HepG2 (cell line): Measurements from ENCODE around the gene TRMT1L. TPM values are rescaled to one million over a fixed set of nuclear protein-coding genes. Genes with fewer than 3 reads are reported as not detected.

ENCODE experiments used
- ATAC-seq: fragments of 200-7000 bp; cut with Tn5 transposase; 3 replicates; pipeline ENCODE4 v1.9.1; 2020; ENCODE audit warnings: mild to moderate bottlenecking, moderate library complexity
- BruUV-seq: library from RNA; stranded (reverse); fragments of 400-500 nt; replicated peaks from 2 replicates; lab custom pipeline; 2021; lab: Mats Ljungman, UMichigan
- CTCF ChIA-PET: fragments of 300-600 bp; formaldehyde crosslinking; extraction: SDS; loops from one replicate; lab custom pipeline; 2021; ENCODE audit warnings: low total read pairs, inconsistent platforms, low intra/inter-chr PET ratio; lab: Yijun Ruan, JAX
- POLR2A ChIA-PET: fragments of 350-600 bp; sonication (Branson Sonifier 250); formaldehyde crosslinking; loops from one replicate; lab custom pipeline; 2020; ENCODE audit warnings: antibody characterized with exemption, inconsistent platforms; lab: Yijun Ruan, JAX
- DNase-seq: peaks from one replicate; pipeline ENCODE4 v3.0.0-alpha.2; 2015; ENCODE audit warnings: low spot score
- FAIRE-seq: peaks from 3 replicates; lab custom pipeline; 2011; peaks lifted over from hg19 to GRCh38; lab: Jason Lieb, UNC
- H2AFZ ChIP-seq: one replicate; pipeline ENCODE4 v1.6.1; 2011; ENCODE audit warnings: low read length, inconsistent platforms
- H3K27ac ChIP-seq: fragments of 300-600 bp; 3 replicates; pipeline ENCODE4 v1.8.0; 2011; ENCODE audit warnings: mixed run types, mild to moderate bottlenecking, mixed read lengths, low read length, inconsistent platforms; ENCODE audit not compliant: insufficient read depth; ENCODE audit errors: extremely low read length
- H3K27me3 ChIP-seq, 2 experiments: fragments of 200-600 bp in 1 of 2; 2 replicates in 1 of 2; 3 replicates in 1 of 2; pipeline versions ENCODE4 v1.6.0 to v1.8.0; 2011; ENCODE audit warnings: low read length in 2 of 2, mild to moderate bottlenecking in 2 of 2, moderate library complexity in 2 of 2, inconsistent platforms in 1 of 2; ENCODE audit not compliant: insufficient read depth in 2 of 2, control insufficient read depth in 1 of 2
- H3K36me3 ChIP-seq, 2 experiments: fragments of 200-600 bp in 1 of 2; replicated peaks in 1 of 2; 2 replicates in 1 of 2; 3 replicates in 1 of 2; pipeline versions ENCODE4 v1.5.1 to v1.8.0; 2011; ENCODE audit warnings: low read length in 2 of 2, inconsistent platforms in 1 of 2; ENCODE audit not compliant: insufficient read depth in 2 of 2, control insufficient read depth in 1 of 2
- H3K4me1 ChIP-seq: 2 replicates; pipeline ENCODE4 v1.5.1; 2012; ENCODE audit warnings: low read length, inconsistent platforms; ENCODE audit not compliant: insufficient read depth
- H3K4me2 ChIP-seq: 2 replicates; pipeline ENCODE4 v1.6.0; 2011; ENCODE audit warnings: low read depth, low read length, inconsistent platforms
- H3K4me3 ChIP-seq, 3 experiments: fragments of 200-600 bp in 1 of 3; sonication (generic), shearing (Covaris generic) in 1 of 3; replicated peaks in 1 of 3; 2 replicates each; pipeline ENCODE4 v1.5.1; 2011 to 2016; ENCODE audit warnings: low read length in 3 of 3, inconsistent platforms in 2 of 3, low read depth in 2 of 3, mild to moderate bottlenecking in 2 of 3, control low read depth in 1 of 3, mixed read lengths in 1 of 3; ENCODE audit not compliant: insufficient read depth in 1 of 3
- H3K79me2 ChIP-seq: one replicate; pipeline ENCODE4 v1.6.1; 2011; ENCODE audit warnings: low read length, inconsistent platforms; ENCODE audit not compliant: insufficient read depth
- H3K9ac ChIP-seq: 2 replicates; pipeline ENCODE4 v1.6.0; 2011; ENCODE audit warnings: mild to moderate bottlenecking, low read depth, low read length, inconsistent platforms; ENCODE audit not compliant: insufficient read depth
- H3K9me3 ChIP-seq: 2 replicates; pipeline ENCODE4 v1.5.1; 2012; ENCODE audit warnings: mild to moderate bottlenecking, low read length
- H4K20me1 ChIP-seq: 2 replicates; pipeline ENCODE4 v1.6.0; 2011; ENCODE audit warnings: inconsistent platforms, mild to moderate bottlenecking, low read length, moderate library complexity; ENCODE audit not compliant: insufficient read depth
- BATF2 ChIP-seq: sonication (generic); formaldehyde crosslinking; IDR thresholded peaks from 2 replicates; pipeline ENCODE4 v1.8.0; 2022; ENCODE audit warnings: mild to moderate bottlenecking, missing genetic modification reagents, moderate library complexity
- CSRNP2 ChIP-seq: sonication (generic); formaldehyde crosslinking; conservative IDR thresholded peaks from 2 replicates; pipeline ENCODE4 v1.8.0; 2022; ENCODE audit warnings: low read depth, missing genetic modification reagents
- FUBP1 ChIP-seq: sonication (generic); formaldehyde crosslinking; IDR thresholded peaks from 2 replicates; pipeline ENCODE4 v1.5.1; 2020; ENCODE audit warnings: missing genetic modification reagents, mild to moderate bottlenecking, borderline replicate concordance
- KAT7 ChIP-seq: IDR thresholded peaks from 2 replicates; pipeline ENCODE4 v1.6.1; 2018; ENCODE audit warnings: borderline replicate concordance, missing compliant biosample characterization
- MTF1 ChIP-seq: sonication (generic); formaldehyde crosslinking; IDR thresholded peaks from 2 replicates; pipeline ENCODE4 v1.5.0; 2020; ENCODE audit warnings: missing genetic modification reagents
- NCOR1 ChIP-seq: fragments of 200-600 bp; sonication (generic); IDR thresholded peaks from 2 replicates; pipeline ENCODE4 v1.7.0; 2017; ENCODE audit warnings: antibody characterized with exemption, low read length, borderline replicate concordance
- RBFOX2 ChIP-seq: fragments of 200-400 bp; formaldehyde crosslinking; IDR thresholded peaks from 2 replicates; pipeline ENCODE4 v1.6.1; 2017; ENCODE audit warnings: low read depth, mild to moderate bottlenecking, low read length
- TBX2 ChIP-seq: sonication (generic); formaldehyde crosslinking; IDR thresholded peaks from 2 replicates; pipeline ENCODE4 v1.5.0; 2020; ENCODE audit warnings: missing genetic modification reagents, mild to moderate bottlenecking, borderline replicate concordance
- TEAD3 ChIP-seq: optimal IDR thresholded peaks from 2 replicates; pipeline ENCODE3; 2016; ENCODE audit warnings: borderline replicate concordance
- THRA ChIP-seq: sonication (generic); formaldehyde crosslinking; IDR thresholded peaks from 2 replicates; pipeline ENCODE4 v1.4.0; 2020; ENCODE audit warnings: missing genetic modification reagents, borderline replicate concordance
- TRAFD1 ChIP-seq: sonication (generic); formaldehyde crosslinking; IDR thresholded peaks from 2 replicates; pipeline ENCODE4 v1.5.1; 2020; ENCODE audit warnings: missing genetic modification reagents, mild to moderate bottlenecking, borderline replicate concordance
- ZFP90 ChIP-seq: sonication (generic); formaldehyde crosslinking; IDR thresholded peaks from 2 replicates; pipeline ENCODE4 v1.8.0; 2022; ENCODE audit warnings: missing genetic modification reagents, mild to moderate bottlenecking, inconsistent platforms, borderline replicate concordance
- ZNF383 ChIP-seq: sonication (generic); formaldehyde crosslinking; IDR thresholded peaks from 2 replicates; pipeline ENCODE4 v1.4.0; 2020; ENCODE audit warnings: missing genetic modification reagents, mild to moderate bottlenecking, borderline replicate concordance
- ZNF503 ChIP-seq: sonication (generic); formaldehyde crosslinking; IDR thresholded peaks from 2 replicates; pipeline ENCODE4 v1.4.0; 2020; ENCODE audit warnings: missing genetic modification reagents
- ZNF580 ChIP-seq: IDR thresholded peaks from 2 replicates; pipeline ENCODE4 v1.6.1; 2016; ENCODE audit warnings: low read depth, borderline replicate concordance
- WGBS: methylation state at CpG from one replicate; pipeline ENCODE4 v1.1.6; 2017; ENCODE audit warnings: low lambda C conversion rate; 5-methylcytosine and 5-hydroxymethylcytosine counted together
- in situ Hi-C: cut with HindIII; loops from 2 replicates; pipeline ENCODE4 v1.10.0; 2017; ENCODE audit warnings: low pct_unique_long_range_greater_than_20kb; ENCODE audit not compliant: extremely low pct_ligation_motif_present
- intact Hi-C: fragments of 100-400 bp; cut with micrococcal nuclease; formaldehyde crosslinking; loops from one replicate; pipeline ENCODE4 v1.10.0; 2022; ENCODE audit not compliant: unreplicated experiment
- polyA plus RNA-seq, 8 experiments: library from polyadenylated mRNA; depleted of rRNA in 3 of 8; stranded (reverse) in 7 of 8; unstranded in 1 of 8; fragments of >200 nt; fragmentation: Illumina TruSeq in 4 of 8; extraction: Trizol in 4 of 8; gene quantifications; 2 replicates each; pipeline versions ENCODE4 v1.2.1 to v1.2.3, GENCODE V29; 2011 to 2016; ENCODE audit warnings: low read depth in 4 of 8, missing spikeins in 1 of 8, mixed read lengths in 1 of 8; ENCODE audit not compliant: insufficient read depth in 1 of 8
- total RNA-seq, 5 experiments: library from RNA; depleted of rRNA; stranded (reverse); fragments of >200 nt; fragmentation: Illumina TruSeq; extraction: Trizol; gene quantifications; 2 replicates each; pipeline ENCODE4 v1.2.3, GENCODE V29; 2016; ENCODE audit warnings: low read depth in 1 of 5

TRMT1L gene
- total and polyA plus RNA-seq, 2 of the 13 experiments (the other 11 are each of a cell fraction or from before 2014, with no cell fraction given): 17.9 to 19.2 TPM

- Histone ChIP-seq H3K9me3 (no peaks in the 10 kb centered on the region), H3K4me2 (no peak overlapping the region), H3K4me1 (no peaks in the 10 kb centered on the region), H3K79me2 (peaks cover 37% of the 10 kb centered on the region), H3K9ac (no peak overlapping the region), H4K20me1 (no peaks in the 10 kb centered on the region), H3K36me3 (no peaks in the 10 kb centered on the region; a peak in 1 of 5 replicates), H3K27ac (no peak overlapping the region), H3K27me3 (no peaks in the 10 kb centered on the region), H3K4me3 (no peak overlapping the region), H2AFZ (no peak overlapping the region)
- ChIA-PET CTCF (no interaction called here), POLR2A (no interaction called here)
- intact Hi-C loops: no loop called here
- in situ Hi-C loops: no loop called here
- DNase-seq: no peak
- BruUV-seq: no TSS peak
- no peak for ATAC-seq
- no peak for FAIRE-seq
- WGBS: 95% methylated on average over 4 of the region's 4 CpGs
- no peak for TF ChIP-seq TEAD3 (CRISPR knock-in tag)
- TF ChIP-seq FUBP1 (CRISPR knock-in tag): no peak
- TF ChIP-seq NCOR1: no peak
- no peak for TF ChIP-seq MTF1
- TF ChIP-seq RBFOX2: no peak
- no peak for TF ChIP-seq ZFP90 (CRISPR knock-in tag)
- TF ChIP-seq BATF2 (CRISPR knock-in tag): no peak
- no peak for TF ChIP-seq ZNF503 (CRISPR knock-in tag)
- no peak for TF ChIP-seq ZNF383
- TF ChIP-seq CSRNP2: no peak
- TF ChIP-seq TRAFD1 (CRISPR knock-in tag): no peak
- no peak for TF ChIP-seq ZNF580
- no peak for TF ChIP-seq TBX2
- TF ChIP-seq KAT7: no peak
- no peak for TF ChIP-seq THRA (CRISPR knock-in tag)
Observed at GRCh38 chr1:185077374-185077773, 79.4 kb downstream of the TRMT1L start.
